Bronchial epithelial cell (primary cell): Measurements from ENCODE around the gene CCR3. TPM values are rescaled to one million over a fixed set of nuclear protein-coding genes. Genes with fewer than 3 reads are reported as not detected.
A peak's percentile ranks its signal among the peaks of the same experiment; 100 is the strongest.

Source experiments
- DNase-seq: peaks from one replicate; pipeline ENCODE4 v3.0.0-alpha.2; 2010; ENCODE audit warnings: low read depth
- FAIRE-seq: peaks from 2 replicates; lab custom pipeline; 2011; peaks lifted over from hg19 to GRCh38; lab: Jason Lieb, UNC
- H3K27me3 ChIP-seq: 2 replicates; pipeline ENCODE4 v1.5.1; 2011; ENCODE audit warnings: low read length; ENCODE audit not compliant: control insufficient read depth, insufficient read depth
- H3K36me3 ChIP-seq: 2 replicates; pipeline ENCODE4 v1.5.1; 2011; ENCODE audit warnings: low read length; ENCODE audit not compliant: control insufficient read depth, insufficient read depth
- H3K4me3 ChIP-seq: 2 replicates; pipeline ENCODE4 v1.5.1; 2011; ENCODE audit warnings: mild to moderate bottlenecking, low read depth, low read length, control low read depth
- CTCF ChIP-seq: IDR thresholded peaks from 2 replicates; pipeline ENCODE4 v1.5.1; 2011; ENCODE audit warnings: mild to moderate bottlenecking, moderate library complexity, low read length, control low read depth, inconsistent platforms; ENCODE audit not compliant: insufficient read depth, severe bottlenecking
- total RNA-seq: library from RNA; depleted of rRNA; stranded (reverse); fragments of >200 nt; gene quantifications from 2 replicates; pipeline ENCODE4 v1.2.1, GENCODE V29; 2014

CCR3 gene
- total RNA-seq, 1 donor from 2014 or later, result not detected

GRCh38 chr3:46276497-46277099, 34.3 kb downstream of the CCR3 start:
- FAIRE-seq (peak; percentile 23), DNase-seq (peak; percentile 60)
- Histone ChIP-seq H3K4me3 (no peak overlapping the region), H3K27me3 (no peaks in the 10 kb centered on the region), H3K36me3 (no peaks in the 10 kb centered on the region)
- peak; percentile 79 for TF ChIP-seq CTCF

- no peak overlapping the region for H3K4me3 ChIP-seq
These were observed 35.2 kb downstream of the CCR3 start for GRCh38 chr3:46277476-46277875.

DNA sequence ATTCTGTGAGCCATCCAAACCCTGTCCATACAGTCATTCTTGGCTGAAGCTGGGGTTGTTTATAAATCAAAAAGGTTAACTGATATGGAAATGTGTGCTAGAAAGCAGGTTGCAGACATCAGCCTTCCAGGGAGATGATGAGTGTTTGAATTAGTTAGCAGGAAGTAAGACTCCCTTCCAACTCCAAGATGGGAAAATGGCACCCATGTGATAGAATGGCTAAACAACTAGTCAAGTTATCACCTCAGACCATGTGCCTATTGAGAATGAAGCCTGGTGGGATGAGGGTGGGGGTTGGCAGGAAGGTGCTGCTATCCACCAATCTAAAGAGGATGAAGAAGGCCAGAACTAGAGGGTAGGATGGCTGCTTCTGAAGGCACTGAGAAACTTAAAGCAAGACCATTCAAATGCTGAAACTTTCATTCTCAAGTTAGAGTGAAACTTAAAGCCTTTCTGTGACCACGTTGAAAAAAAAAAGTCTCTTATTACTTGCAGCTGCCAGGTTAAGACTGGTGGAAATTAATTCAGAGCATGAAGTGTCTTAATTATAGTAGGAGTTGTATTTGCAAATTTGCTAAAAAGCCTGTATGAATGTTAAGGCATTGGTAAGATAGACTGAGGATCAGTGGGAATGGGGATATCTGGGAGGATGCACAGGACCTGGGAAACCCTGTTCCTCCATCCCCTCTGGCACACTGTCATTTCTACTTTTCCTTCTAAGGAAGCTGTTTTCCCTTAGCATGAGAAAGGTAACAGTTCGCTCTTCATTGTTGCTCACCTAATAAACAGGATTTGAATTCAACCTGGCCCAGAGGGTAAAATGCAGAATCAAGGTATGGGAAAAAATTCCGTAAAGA, 36.8 kb downstream of the CCR3 start:
- no peaks in the 10 kb centered on the region for H3K36me3 ChIP-seq
- TF ChIP-seq CTCF, result no peak
- DNase-seq (no peak), FAIRE-seq (no peak)
- H3K27me3 ChIP-seq, result no peaks in the 10 kb centered on the region
- no peak overlapping the region for H3K4me3 ChIP-seq

More at GRCh38 chr3:46277476-46277875, 35.2 kb downstream of the CCR3 start:
- Histone ChIP-seq H3K36me3 (no peaks in the 10 kb centered on the region), H3K27me3 (no peaks in the 10 kb centered on the region)
- no peak for TF ChIP-seq CTCF
- FAIRE-seq (no peak), DNase-seq (no peak)

DNA sequence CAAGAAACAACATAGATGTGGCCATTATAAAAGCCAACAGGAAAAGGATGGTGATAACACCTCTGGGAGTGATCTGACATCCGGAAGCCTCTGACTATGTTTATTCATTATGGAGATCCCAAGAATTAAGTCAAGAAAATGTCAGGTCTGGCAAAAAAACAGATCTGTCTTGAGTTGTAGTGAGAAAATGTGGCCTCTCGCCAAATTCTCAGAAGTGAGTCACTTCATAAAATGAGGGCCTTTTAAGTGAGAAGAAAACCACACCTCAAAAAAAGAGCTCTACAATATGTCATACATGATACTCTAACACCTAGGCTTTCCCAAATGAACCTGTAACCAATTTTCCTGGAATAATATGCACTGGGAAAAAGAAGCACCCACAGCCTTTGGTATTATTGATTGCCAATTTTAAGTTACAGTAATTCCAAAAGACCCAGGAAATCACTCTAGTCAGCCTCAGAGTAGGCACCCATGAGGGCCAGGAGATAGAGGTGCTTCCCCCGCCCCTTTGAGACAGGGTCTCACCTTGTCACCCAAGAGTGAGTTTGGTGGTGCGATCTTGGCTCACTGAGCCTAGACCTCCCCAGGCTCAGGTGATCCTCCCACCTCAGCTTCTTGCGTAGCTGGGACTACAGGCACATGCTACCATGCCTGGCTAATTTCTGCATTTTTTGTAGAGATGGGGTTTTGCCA, 38.0 kb downstream of the CCR3 start:
- Histone ChIP-seq H3K27me3 (no peaks in the 10 kb centered on the region), H3K36me3 (no peaks in the 10 kb centered on the region), H3K4me3 (no peak overlapping the region)
- DNase-seq (peak; percentile 85), FAIRE-seq (no peak)
- TF ChIP-seq CTCF, result no peak

DNA sequence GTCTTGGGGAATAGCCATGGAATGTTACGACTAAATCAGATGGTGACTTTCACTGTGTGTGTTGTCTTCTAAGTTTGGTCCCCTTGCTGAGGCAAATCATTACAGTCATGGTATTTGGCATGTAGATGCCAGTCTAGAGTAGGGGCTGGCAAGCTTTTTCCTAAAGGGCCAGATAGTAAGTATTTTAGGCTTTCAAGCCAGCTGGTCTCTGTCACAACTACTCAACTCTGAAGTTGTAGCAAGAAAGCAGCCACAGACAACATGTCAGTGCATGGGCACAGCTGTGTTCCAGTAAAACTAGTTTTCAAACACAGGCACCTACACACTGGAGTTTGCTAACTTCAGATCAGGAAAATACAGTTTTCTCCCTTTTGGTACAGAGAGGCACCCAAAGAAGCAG, 39.3 kb downstream of the CCR3 start:
- no peak for TF ChIP-seq CTCF
- H3K27me3 ChIP-seq, result no peaks in the 10 kb centered on the region
- no peak for DNase-seq
- FAIRE-seq, result no peak
- no peaks in the 10 kb centered on the region for H3K36me3 ChIP-seq
- H3K4me3 ChIP-seq, result no peak overlapping the region
